Fibroblast of the aortic adventitia (primary cell): ENCODE results near the gene LDLRAD3. TPM values are rescaled to one million over a fixed set of nuclear protein-coding genes. Genes with fewer than 3 reads are reported as not detected.

ENCODE experiments used
- DNase-seq: peaks from one replicate; pipeline ENCODE4 v3.0.0-alpha.2; 2010; ENCODE audit warnings: low read depth
- H3K4me3 ChIP-seq: 2 replicates; pipeline ENCODE4 v1.5.1; 2011; ENCODE audit warnings: low read depth, mild to moderate bottlenecking, control low read depth, low read length, moderate library complexity
- total RNA-seq: library from RNA; depleted of rRNA; stranded (reverse); fragments of >200 nt; gene quantifications from 2 replicates; pipeline ENCODE4 v1.2.3, GENCODE V29; 2012; ENCODE audit warnings: low replicate concordance
- TF ChIP-seq, protein P1 (sequence below): IDR thresholded peaks from 2 replicates; pipeline ENCODE4 v1.5.1; 2011; ENCODE audit warnings: mild to moderate bottlenecking, low read length, control low read depth, inconsistent platforms; ENCODE audit not compliant: insufficient read depth

The LDLRAD3 gene
- total RNA-seq, 1 donor: 10.8 TPM

DNA sequence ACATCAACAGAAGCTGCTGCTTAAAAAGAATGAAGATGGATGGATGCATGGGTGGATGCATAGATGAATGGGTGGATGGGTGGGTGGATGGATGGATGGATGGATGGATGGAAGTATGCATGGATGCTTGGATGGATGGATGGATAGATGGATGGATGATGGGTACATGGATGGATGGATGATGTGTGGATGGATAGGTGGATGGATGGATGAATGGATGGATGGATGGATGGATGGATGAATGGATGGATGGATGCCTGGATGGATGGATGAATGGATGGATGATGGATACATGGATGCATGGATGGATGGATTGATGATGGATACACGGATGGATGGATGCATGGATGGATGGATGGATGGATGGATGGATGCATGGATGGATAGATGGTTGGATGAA lies 110.8 kb downstream of the LDLRAD3 start:
- TF ChIP-seq, protein P1, sequence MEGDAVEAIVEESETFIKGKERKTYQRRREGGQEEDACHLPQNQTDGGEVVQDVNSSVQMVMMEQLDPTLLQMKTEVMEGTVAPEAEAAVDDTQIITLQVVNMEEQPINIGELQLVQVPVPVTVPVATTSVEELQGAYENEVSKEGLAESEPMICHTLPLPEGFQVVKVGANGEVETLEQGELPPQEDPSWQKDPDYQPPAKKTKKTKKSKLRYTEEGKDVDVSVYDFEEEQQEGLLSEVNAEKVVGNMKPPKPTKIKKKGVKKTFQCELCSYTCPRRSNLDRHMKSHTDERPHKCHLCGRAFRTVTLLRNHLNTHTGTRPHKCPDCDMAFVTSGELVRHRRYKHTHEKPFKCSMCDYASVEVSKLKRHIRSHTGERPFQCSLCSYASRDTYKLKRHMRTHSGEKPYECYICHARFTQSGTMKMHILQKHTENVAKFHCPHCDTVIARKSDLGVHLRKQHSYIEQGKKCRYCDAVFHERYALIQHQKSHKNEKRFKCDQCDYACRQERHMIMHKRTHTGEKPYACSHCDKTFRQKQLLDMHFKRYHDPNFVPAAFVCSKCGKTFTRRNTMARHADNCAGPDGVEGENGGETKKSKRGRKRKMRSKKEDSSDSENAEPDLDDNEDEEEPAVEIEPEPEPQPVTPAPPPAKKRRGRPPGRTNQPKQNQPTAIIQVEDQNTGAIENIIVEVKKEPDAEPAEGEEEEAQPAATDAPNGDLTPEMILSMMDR: no peak
- no peak for DNase-seq
- H3K4me3 ChIP-seq: no peak overlapping the region

DNA sequence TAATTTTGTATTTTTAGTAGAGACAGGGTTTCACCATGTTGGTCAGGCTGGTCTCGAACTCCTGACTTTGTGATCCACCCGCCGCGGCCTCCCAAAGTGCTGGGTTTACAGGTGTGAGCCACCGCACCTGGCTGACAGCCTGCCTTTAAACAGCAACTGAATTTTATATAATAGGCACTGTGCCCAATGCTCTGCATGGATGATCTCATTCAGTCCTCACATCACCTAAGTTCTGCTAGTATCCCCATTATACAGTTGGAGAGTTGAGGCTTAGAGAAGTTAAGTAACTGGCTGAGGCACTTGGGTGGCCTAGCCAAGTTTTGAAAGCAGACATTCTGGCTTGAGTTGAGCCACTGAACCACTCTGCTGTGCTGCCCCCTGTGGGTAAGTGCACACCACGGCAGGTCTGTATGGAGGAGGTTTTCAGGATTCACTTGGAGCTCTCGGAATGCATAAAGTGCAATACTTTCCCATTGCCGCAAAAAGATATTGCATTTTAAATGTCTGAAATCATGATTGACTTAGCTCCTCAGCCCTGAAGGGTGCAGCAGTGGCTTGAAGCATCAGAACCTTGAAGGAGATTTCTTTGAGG lies 112.4 kb downstream of the LDLRAD3 start:
- DNase-seq: peak; percentile 49
- TF ChIP-seq, protein P1: peak; percentile 56
- H3K4me3 ChIP-seq: no peak overlapping the region

DNA sequence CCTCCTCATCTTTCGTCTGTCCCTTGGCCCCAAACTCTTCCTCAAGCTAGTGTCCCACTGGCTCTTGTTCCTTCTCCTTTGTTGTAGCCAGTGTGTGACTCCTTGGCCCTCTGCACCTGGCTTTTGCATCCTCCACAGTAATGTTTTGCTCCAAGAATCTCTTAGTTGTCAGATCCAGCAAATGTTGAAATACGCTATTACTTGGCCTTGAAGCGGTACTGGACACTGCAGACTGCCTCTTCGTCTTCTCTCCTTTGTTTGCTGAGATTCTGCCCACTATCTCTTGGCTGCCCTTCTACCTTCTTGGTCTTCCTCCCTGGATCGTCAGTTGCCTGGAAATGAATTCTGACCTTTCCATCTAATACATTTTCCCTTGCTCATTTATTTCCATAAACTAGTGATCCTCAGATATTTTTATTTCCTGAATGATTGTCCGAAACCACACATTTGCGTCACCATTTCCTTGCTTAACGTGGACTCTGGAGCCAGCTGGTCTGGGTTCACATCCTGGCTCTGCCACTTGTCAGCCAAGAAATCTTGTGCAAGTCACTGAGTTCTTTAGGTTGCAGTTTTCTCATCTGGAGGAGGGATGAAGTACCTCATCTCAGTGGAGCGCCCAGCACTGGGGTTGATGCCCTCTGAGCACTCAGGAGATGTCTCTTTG lies 113.6 kb downstream of the LDLRAD3 start:
- peak; percentile 95 for DNase-seq
- TF ChIP-seq, protein P1: no peak
- H3K4me3 ChIP-seq: no peak overlapping the region

DNA sequence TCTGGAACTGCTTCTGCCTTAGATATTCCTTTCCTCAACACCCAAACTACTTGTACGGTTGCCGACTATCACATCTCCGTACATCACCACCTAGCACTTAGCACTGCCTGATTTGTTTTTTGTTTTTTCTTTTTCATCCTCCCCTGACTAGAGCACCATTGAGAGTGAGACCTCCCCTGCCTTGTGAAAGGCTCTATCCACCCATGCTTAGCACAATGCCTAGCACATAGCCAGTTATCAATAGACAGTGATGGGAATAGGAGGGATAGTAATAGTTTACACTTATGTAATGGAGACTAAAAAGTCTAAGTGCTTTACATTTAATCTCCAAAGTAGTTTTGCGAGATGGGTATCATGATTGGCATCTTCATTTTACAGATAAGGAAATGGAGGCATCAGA lies 115.8 kb downstream of the LDLRAD3 start:
- TF ChIP-seq, protein P1: no peak
- H3K4me3 ChIP-seq: no peak overlapping the region
- DNase-seq: no peak

DNA sequence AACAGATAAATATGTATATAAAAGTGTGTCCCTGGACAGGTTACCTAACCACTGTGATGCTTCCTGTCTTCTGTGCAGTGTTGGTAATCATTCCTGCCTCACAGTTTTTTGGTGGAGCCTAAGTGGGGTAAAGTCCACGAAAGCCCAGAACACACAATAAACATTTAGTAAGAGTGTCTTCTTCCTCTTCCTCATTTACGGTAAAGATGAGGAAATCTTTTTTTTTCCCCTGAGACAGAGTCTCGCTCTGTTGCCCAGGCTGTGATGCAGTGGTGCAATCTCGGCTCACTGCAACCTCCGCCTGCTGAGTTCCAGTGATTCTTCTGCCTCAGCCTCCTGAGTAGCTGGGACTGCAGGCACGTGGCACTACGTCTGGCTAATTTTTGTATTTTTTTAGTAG lies 117.1 kb downstream of the LDLRAD3 start:
- H3K4me3 ChIP-seq: no peak overlapping the region
- DNase-seq: no peak
- TF ChIP-seq, protein P1: no peak

DNA sequence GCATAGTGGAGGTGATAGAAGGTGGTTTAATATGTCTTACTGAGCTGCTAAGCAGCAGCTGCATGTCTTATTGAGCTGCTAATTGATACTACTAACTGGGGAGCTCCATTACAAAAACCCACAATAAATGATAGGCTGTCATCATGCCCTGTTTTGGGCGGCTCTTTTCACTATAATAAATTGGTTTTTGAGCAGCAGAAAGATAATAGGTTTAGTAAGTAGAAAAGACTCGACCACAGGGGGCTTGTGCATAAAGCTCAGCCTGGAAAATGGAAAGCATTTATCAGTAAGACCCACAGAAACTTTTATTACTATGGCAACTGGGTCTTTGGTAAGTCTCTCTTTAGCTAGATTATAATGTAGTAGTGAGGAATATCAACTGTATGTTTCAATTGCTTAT lies 117.6 kb downstream of the LDLRAD3 start:
- H3K4me3 ChIP-seq: no peak overlapping the region
- TF ChIP-seq, protein P1: no peak
- DNase-seq: no peak

DNA sequence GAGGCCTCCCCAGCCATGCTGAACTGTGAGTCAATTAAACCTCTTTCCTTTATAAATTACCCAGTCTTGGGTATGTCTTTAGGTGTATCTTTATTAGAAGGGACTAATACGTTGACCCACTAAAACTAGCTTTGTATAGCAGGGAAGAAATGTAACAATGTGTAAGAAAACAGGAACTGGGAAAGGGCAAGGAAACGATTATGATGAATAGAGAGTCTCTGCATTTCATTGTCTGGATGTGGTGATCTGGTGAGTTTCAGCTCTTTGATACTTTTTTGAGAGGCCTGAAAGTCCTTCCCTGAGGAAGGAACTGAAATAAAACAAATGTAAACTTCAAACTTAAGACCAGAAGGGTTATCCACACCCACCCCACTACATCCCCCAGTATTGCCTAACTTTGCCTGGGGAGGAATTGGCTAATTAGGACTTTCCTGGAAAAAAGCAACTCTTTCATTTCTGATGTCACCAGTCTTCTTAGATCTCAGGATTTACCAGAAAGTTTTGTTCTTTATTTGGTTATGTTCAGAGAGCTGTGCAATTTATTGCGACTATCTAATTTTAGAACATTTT lies 119.0 kb downstream of the LDLRAD3 start:
- DNase-seq: peak; percentile 29
- no peak overlapping the region for H3K4me3 ChIP-seq

More for the DNA sequence above, 119.0 kb downstream of the LDLRAD3 start:
- TF ChIP-seq, protein P1: no peak
